Hair follicular keratinocyte (primary cell): Measurements from ENCODE around the gene CCT4. TPM values are rescaled to one million over a fixed set of nuclear protein-coding genes. Genes with fewer than 3 reads are reported as not detected.

Experiments used
- total RNA-seq: library from RNA; depleted of rRNA; stranded (reverse); fragments of >200 nt; gene quantifications from 2 replicates; pipeline ENCODE4 v1.2.3, GENCODE V29; 2015

CCT4 gene
- 191 and 253 TPM in 2 replicates for total RNA-seq

GRCh38 chr2:61888267-61889055 lies at the start of gene CCT4:
TSS of gene CCT4 (minus strand) at chr2:61888656. CDS start at chr2:61888507, 149 bp downstream.

GRCh38 chr2:61905372-61906185 lies 17.1 kb upstream of the CCT4 start, which contains the start of gene COMMD1:
TSS of gene COMMD1 (plus strand) at chr2:61905674. CDS start at chr2:61905679, 5 bp downstream.

DNA sequence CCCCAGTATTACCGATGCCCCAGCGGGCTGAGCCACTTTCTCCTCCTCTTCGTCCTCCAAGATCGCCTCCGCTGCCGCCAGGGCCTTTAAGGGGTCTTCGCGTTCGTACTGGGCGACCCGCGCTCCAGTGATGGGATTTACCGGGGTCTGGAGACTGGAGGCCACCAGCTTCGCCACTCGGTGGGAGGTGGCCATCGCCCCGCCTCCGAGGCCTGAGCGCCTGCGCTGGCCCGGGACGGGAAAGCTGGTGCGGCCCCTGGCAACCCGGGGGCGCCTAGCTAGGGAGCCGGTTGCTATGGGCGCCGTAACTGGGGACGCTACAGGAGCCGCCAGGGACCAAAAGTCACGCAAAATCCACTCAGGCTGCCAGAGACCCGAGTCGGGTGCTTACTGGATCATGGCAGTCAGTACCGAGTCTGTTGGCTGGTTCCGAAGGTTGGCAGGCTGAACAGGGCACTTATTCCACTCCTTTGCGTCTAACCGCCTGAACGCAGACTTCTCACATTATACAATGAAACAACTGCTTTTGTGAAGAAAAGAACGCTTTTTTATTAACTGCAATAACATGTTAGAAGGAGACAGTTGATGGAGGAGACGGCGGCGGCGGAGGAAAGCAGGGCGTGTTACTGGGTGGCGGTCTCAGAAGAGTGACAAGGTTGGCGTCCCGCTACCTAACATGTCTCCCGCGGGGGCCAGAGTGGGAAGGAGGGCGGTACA lies 34.5 kb downstream of the CCT4 start, which contains the start of gene FAM161A:
Gene FAM161A (minus strand): TSS at position 214 of the 717 bp plus-strand sequence. CDS start 19 bp downstream, at position 195.

Other genes starting within 250 kb of the CCT4 start
- gene FAM161A, start 34.6 kb downstream of the CCT4 start, total RNA-seq = 0.70 and 1.6 TPM in 2 replicates
- gene COMMD1, start 17.0 kb upstream of the CCT4 start, total RNA-seq = 45.6 and 47.8 TPM in 2 replicates